IMR-90 (cell line): ENCODE data around the gene PPDPF. TPM values are rescaled to one million over a fixed set of nuclear protein-coding genes. Genes with fewer than 3 reads are reported as not detected.

Experiments
- ATAC-seq: fragments of 200-7000 bp; cut with Tn5 transposase; 2 replicates; pipeline ENCODE4 v1.9.1; 2020; ENCODE audit warnings: low read depth, mild to moderate bottlenecking, moderate library complexity
- BruUV-seq: library from RNA; stranded (reverse); fragments of 400-500 nt; replicated peaks from 2 replicates; lab custom pipeline; 2021; lab: Mats Ljungman, UMichigan
- CTCF ChIA-PET: fragments of 300-600 bp; formaldehyde crosslinking; extraction: SDS; loops from one replicate; lab custom pipeline; 2021; ENCODE audit warnings: antibody characterized with exemption; lab: Yijun Ruan, JAX
- POLR2A ChIA-PET: fragments of 300-600 bp; sonication (Branson Sonifier 250); formaldehyde crosslinking; loops from one replicate; lab custom pipeline; 2022; ENCODE audit warnings: antibody characterized with exemption; ENCODE audit not compliant: unreplicated experiment; lab: Charles Lee
- DNase-seq: peaks from one replicate; pipeline ENCODE4 v3.0.0; 2013
- H2AFZ ChIP-seq: replicated peaks from 2 replicates; pipeline ENCODE3; 2013; ENCODE audit warnings: low read length, mild to moderate bottlenecking; ENCODE audit not compliant: poor library complexity
- H2AK5ac ChIP-seq: 2 replicates; pipeline ENCODE4 v1.6.1; 2013; ENCODE audit warnings: low read depth, low read length, inconsistent platforms
- H2AK9ac ChIP-seq: replicated peaks from 2 replicates; pipeline ENCODE3; 2013; ENCODE audit warnings: mild to moderate bottlenecking, low read depth, low read length, moderate library complexity; ENCODE audit not compliant: poor library complexity
- H2BK120ac ChIP-seq: 2 replicates; pipeline ENCODE4 v1.6.1; 2013; ENCODE audit warnings: low read depth, low read length, inconsistent platforms
- H2BK15ac ChIP-seq: 3 replicates; pipeline ENCODE4 v1.6.1; 2013; ENCODE audit warnings: low read depth, low read length, inconsistent platforms
- H2BK20ac ChIP-seq: 2 replicates; pipeline ENCODE4 v1.6.1; 2013; ENCODE audit warnings: low read depth, mild to moderate bottlenecking, inconsistent platforms, low read length, moderate library complexity
- H2BK5ac ChIP-seq: 2 replicates; pipeline ENCODE4 v1.6.1; 2013; ENCODE audit warnings: mild to moderate bottlenecking, low read depth, low read length, inconsistent platforms; ENCODE audit not compliant: poor library complexity, severe bottlenecking
- H3K14ac ChIP-seq: replicated peaks from 2 replicates; pipeline ENCODE4 v1.6.1; 2013; ENCODE audit warnings: low read depth, low read length, inconsistent platforms
- H3K18ac ChIP-seq: 2 replicates; pipeline ENCODE4 v1.6.1; 2013; ENCODE audit warnings: low read depth, low read length, control low read depth
- H3K23ac ChIP-seq: 2 replicates; pipeline ENCODE4 v1.6.1; 2013; ENCODE audit warnings: low read depth, low read length, inconsistent platforms
- H3K27ac ChIP-seq: 2 replicates; pipeline ENCODE4 v1.5.1; 2013; ENCODE audit warnings: mild to moderate bottlenecking, control low read depth, low read length; ENCODE audit not compliant: insufficient read depth
- H3K27me3 ChIP-seq: 2 replicates; pipeline ENCODE4 v1.6.1; 2013; ENCODE audit warnings: low read length; ENCODE audit not compliant: control insufficient read depth, insufficient read depth
- H3K36me3 ChIP-seq: 2 replicates; pipeline ENCODE4 v1.6.1; 2013; ENCODE audit warnings: low read length, mixed read lengths; ENCODE audit not compliant: control insufficient read depth, insufficient read depth
- H3K4ac ChIP-seq: 2 replicates; pipeline ENCODE4 v1.6.1; 2013; ENCODE audit warnings: low read depth, low read length, inconsistent platforms
- H3K4me1 ChIP-seq: 2 replicates; pipeline ENCODE4 v1.6.1; 2013; ENCODE audit warnings: low read length, mixed read lengths; ENCODE audit not compliant: control insufficient read depth, insufficient read depth
- H3K4me2 ChIP-seq: 2 replicates; pipeline ENCODE4 v1.6.1; 2013; ENCODE audit warnings: low read depth, mild to moderate bottlenecking, control low read depth, low read length, moderate library complexity
- H3K4me3 ChIP-seq: 2 replicates; pipeline ENCODE4 v1.5.1; 2013; ENCODE audit warnings: low read depth, mild to moderate bottlenecking, control low read depth, low read length, moderate library complexity; ENCODE audit not compliant: insufficient read depth
- H3K56ac ChIP-seq: 2 replicates; pipeline ENCODE4 v1.6.1; 2013; ENCODE audit warnings: low read length, inconsistent platforms; ENCODE audit not compliant: insufficient read depth; ENCODE audit errors: extremely low read depth
- H3K79me1 ChIP-seq, 2 experiments: 2 replicates each; pipeline ENCODE4 v1.6.1; 2013; ENCODE audit warnings: low read length in 2 of 2, inconsistent platforms in 1 of 2, low read depth in 1 of 2
- H3K9ac ChIP-seq: 2 replicates; pipeline ENCODE4 v1.6.1; 2013; ENCODE audit warnings: low read depth, low read length, control low read depth
- H3K9me1 ChIP-seq: 2 replicates; pipeline ENCODE4 v1.6.1; 2013; ENCODE audit warnings: low read length, inconsistent platforms; ENCODE audit not compliant: insufficient read depth
- H3K9me3 ChIP-seq: 2 replicates; pipeline ENCODE4 v1.6.1; 2013; ENCODE audit warnings: low read length; ENCODE audit not compliant: control insufficient read depth, insufficient read depth
- H4K20me1 ChIP-seq: 2 replicates; pipeline ENCODE4 v1.6.1; 2013; ENCODE audit warnings: low read length, inconsistent platforms; ENCODE audit not compliant: insufficient read depth
- H4K5ac ChIP-seq: 2 replicates; pipeline ENCODE4 v1.6.1; 2013; ENCODE audit warnings: mild to moderate bottlenecking, low read depth, low read length, control low read depth
- H4K8ac ChIP-seq, 2 experiments: 2 replicates each; pipeline ENCODE4 v1.6.1; 2013; ENCODE audit warnings: low read depth in 2 of 2, low read length in 2 of 2, control low read depth in 1 of 2, inconsistent platforms in 1 of 2
- H4K91ac ChIP-seq: 2 replicates; pipeline ENCODE4 v1.6.1; 2013; ENCODE audit warnings: low read depth, low read length, inconsistent platforms; ENCODE audit not compliant: insufficient read depth
- CEBPB ChIP-seq: IDR thresholded peaks from 2 replicates; pipeline ENCODE4 v1.6.1; 2012; ENCODE audit warnings: low read depth, low read length, improper control_type of control experiment
- CHD1 ChIP-seq: IDR thresholded peaks from 2 replicates; pipeline ENCODE4 v1.6.1; 2012; ENCODE audit warnings: low read depth, low read length, improper control_type of control experiment
- POLR2A ChIP-seq: IDR thresholded peaks from 2 replicates; pipeline ENCODE4 v1.6.1; 2012; ENCODE audit warnings: mild to moderate bottlenecking, low read depth, low read length
- RCOR1 ChIP-seq: IDR thresholded peaks from 2 replicates; pipeline ENCODE4 v1.6.1; 2012; ENCODE audit warnings: mild to moderate bottlenecking, low read length, improper control_type of control experiment; ENCODE audit not compliant: insufficient replicate concordance
- RFX5 ChIP-seq: IDR thresholded peaks from 2 replicates; pipeline ENCODE4 v1.8.0; 2012; ENCODE audit warnings: low read depth, mild to moderate bottlenecking, low read length, moderate library complexity
- SMC3 ChIP-seq: fragments of 150-350 bp; IDR thresholded peaks from 2 replicates; pipeline ENCODE4 v1.6.1; 2016; ENCODE audit warnings: low read depth, mild to moderate bottlenecking, antibody characterized with exemption, low read length, moderate library complexity
- USF2 ChIP-seq: fragments of 150-350 bp; IDR thresholded peaks from 2 replicates; pipeline ENCODE4 v1.6.1; 2017; ENCODE audit warnings: mild to moderate bottlenecking, antibody characterized with exemption, low read length, low read depth
- WGBS, 2 experiments: methylation state at CpG; one replicate each; pipeline versions ENCODE4 v1.1.5 to v1.1.7; 2013; ENCODE audit warnings: missing lambda C conversion rate in 2 of 2; ENCODE audit not compliant: insufficient read length in 1 of 2; ENCODE audit errors: extremely low coverage in 2 of 2; 5-methylcytosine and 5-hydroxymethylcytosine counted together
- dilution Hi-C: fragments of 300-500 bp; cut with HindIII; formaldehyde crosslinking; loops from one replicate; pipeline ENCODE4 v1.14.3; 2018; ENCODE audit warnings: low sequenced_read_pairs; ENCODE audit not compliant: unreplicated experiment
- in situ Hi-C: fragments of 300-500 bp; cut with MboI; formaldehyde crosslinking; loops from 3 replicates; pipeline ENCODE4 v1.14.3; 2019; ENCODE audit warnings: low sequenced_read_pairs, inconsistent platforms, mixed read lengths
- intact Hi-C: fragments of 100-400 bp; cut with micrococcal nuclease; formaldehyde crosslinking; loops from 2 replicates; pipeline ENCODE4 v1.10.0; 2022
- polyA plus RNA-seq, 3 experiments: library from polyadenylated mRNA; depleted of rRNA; stranded (reverse); fragments of >200 nt; gene quantifications; 2 replicates each; pipeline ENCODE4 v1.2.3, GENCODE V29; 2012; ENCODE audit warnings: low replicate concordance in 1 of 3
- total RNA-seq: library from RNA; depleted of rRNA; stranded (reverse); fragments of >200 nt; gene quantifications from 2 replicates; pipeline ENCODE4 v1.2.3, GENCODE V29; 2012

The PPDPF gene
- total and polyA plus RNA-seq, 2 of the 4 experiments (the other 2 are of a cell fraction) = 12.9 to 171 TPM

GRCh38 chr20:63565021-63565698, 44.6 kb downstream of the PPDPF start:
- H3K9ac ChIP-seq = no peak overlapping the region
- no peaks in the 10 kb centered on the region for H3K79me1 ChIP-seq
- no peak for DNase-seq
- no peaks in the 10 kb centered on the region for H3K4me1 ChIP-seq
- H2AK9ac ChIP-seq = no peak overlapping the region
- intact Hi-C loops = no loop called here
- no peak for TF ChIP-seq CHD1
- no peak for TF ChIP-seq POLR2A
- no peak for TF ChIP-seq RFX5
- TF ChIP-seq CEBPB = no peak
- no peak for TF ChIP-seq SMC3
- TF ChIP-seq USF2 = no peak
- TF ChIP-seq RCOR1 = no peak
- POLR2A ChIA-PET = interaction anchor here (0.6 kb wide), 1 partner anchor 132 kb away, joined by 4 read pairs; no protein-coding TSS in a partner anchor
- no peak overlapping the region for H2AFZ ChIP-seq
- no peak overlapping the region for H4K91ac ChIP-seq
- H3K4ac ChIP-seq = no peak overlapping the region
- H3K4me2 ChIP-seq = no peak overlapping the region
- in situ Hi-C loops = no loop called here
- H3K9me3 ChIP-seq = no peaks in the 10 kb centered on the region
- no peak overlapping the region for H3K27ac ChIP-seq
- no peak overlapping the region for H4K8ac ChIP-seq
- no peak overlapping the region for H2BK120ac ChIP-seq
- H3K36me3 ChIP-seq = peaks cover 59% of the 10 kb centered on the region
- no peak overlapping the region for H2BK5ac ChIP-seq
- no peak overlapping the region for H2AK5ac ChIP-seq
- no peak overlapping the region for H3K23ac ChIP-seq
- no peaks in the 10 kb centered on the region for H3K27me3 ChIP-seq
- H3K9me1 ChIP-seq = no peaks in the 10 kb centered on the region
- dilution Hi-C loops = no loop called here
- H4K20me1 ChIP-seq = no peaks in the 10 kb centered on the region
- no peak overlapping the region for H3K18ac ChIP-seq
- no TSS peak for BruUV-seq
- no peak overlapping the region for H3K14ac ChIP-seq
- WGBS, 2 experiments = 95% methylated on average over 57 of the region's 61 CpGs; no CpG with 5 or more reads in 1 of the 2 experiments
- H4K5ac ChIP-seq = no peak overlapping the region
- no peak overlapping the region for H2BK15ac ChIP-seq
- no peak for ATAC-seq
- no peak overlapping the region for H3K4me3 ChIP-seq
- H3K56ac ChIP-seq = no peak overlapping the region
- CTCF ChIA-PET = no interaction called here
- H2BK20ac ChIP-seq = no peak overlapping the region
